ENCODE data around the gene RHEBL1. TPM values are rescaled to one million over a fixed set of nuclear protein-coding genes. Genes with fewer than 3 reads are reported as not detected.

Gene RHEBL1
- total and polyA plus RNA-seq, 2 of the 8 experiments (the other 6 are each of a cell fraction or from before 2014, with no cell fraction given) = 7.5 to 9.4 TPM

GRCh38 chr12:49105504-49106084, 35.8 kb upstream of the RHEBL1 start:
- Histone ChIP-seq H3K9ac (replicated peaks in 1 of 4; ENCODE audit: extremely low read depth in 1 of 4, low read depth in 3 of 4, low read length in 3 of 4) (no peak overlapping the region), H3K79me1 (ENCODE audit: low read depth, low read length) (peaks cover 14% of the 10 kb centered on the region; the same call in 1 of the 2 replicates), H3K36me3 (ENCODE audit: control insufficient read depth in 2 of 4, insufficient read depth in 4 of 4, low read length in 3 of 4) (peaks cover 8 to 23% (median 15%) of the 10 kb centered on the region in 4 experiments; a peak in 7 of 8 replicates), H3K18ac (ENCODE audit: extremely low read depth, low read length) (no peak overlapping the region), H3K27ac (ENCODE audit: low read depth, low read length) (no peak overlapping the region), H3K4me3 (ENCODE audit: extremely low read depth in 1 of 4, insufficient read depth in 2 of 4, low read depth in 3 of 4, low read length in 4 of 4) (no peak overlapping the region), H2AK5ac (ENCODE audit: low read depth, low read length) (no peak overlapping the region), H4K8ac (ENCODE audit: extremely low read depth, insufficient read depth, low read length) (no peak overlapping the region), H2BK20ac (ENCODE audit: low read length) (no peak overlapping the region), H3K56ac (replicated peaks; ENCODE audit: insufficient read length, low read depth, low read length) (no peak overlapping the region), H4K5ac (ENCODE audit: insufficient read length, low read depth, low read length) (no peak overlapping the region), H4K91ac (replicated peaks; ENCODE audit: insufficient read length, low read length) (no peak overlapping the region), H3K4me2 (ENCODE audit: insufficient read depth in 1 of 2, low read depth in 2 of 2, low read length in 2 of 2) (no peak overlapping the region), H2BK15ac (ENCODE audit: low read length) (no peak overlapping the region), H3K4ac (replicated peaks; ENCODE audit: insufficient read length, low read depth, low read length) (no peak overlapping the region), H3K14ac (ENCODE audit: insufficient read length) (no peak overlapping the region), H4K20me1 (replicated peaks in 1 of 2; ENCODE audit: control insufficient read depth in 1 of 2, insufficient read depth in 2 of 2, low read length in 2 of 2) (peaks cover 3 to 20% of the 10 kb centered on the region in 2 experiments), H2BK5ac (ENCODE audit: low read depth, low read length) (no peak overlapping the region), H3K9me3 (ENCODE audit: insufficient read depth in 2 of 2, low read depth in 1 of 2, low read length in 1 of 2) (no peaks in the 10 kb centered on the region), H3K79me2 (ENCODE audit: control insufficient read depth in 1 of 2, insufficient read depth in 2 of 2, low read length in 2 of 2) (peaks cover 0 to 20% of the 10 kb centered on the region in 2 experiments; a peak in 2 of 4 replicates), H3K23ac (ENCODE audit: insufficient read length) (no peak overlapping the region), H3K4me1 (replicated peaks in 1 of 4; ENCODE audit: control insufficient read depth in 3 of 4, insufficient read depth in 4 of 4, low read length in 3 of 4) (peaks cover 0 to 7% (median 2%) of the 10 kb centered on the region in 4 experiments; a peak in 4 of 7 replicates), H2AFZ (ENCODE audit: low read length) (no peak overlapping the region), H3K27me3 (replicated peaks in 1 of 4; ENCODE audit: control insufficient read depth in 3 of 4, extremely low read depth in 1 of 4, insufficient read depth in 3 of 4, low read length in 3 of 4) (no peaks in the 10 kb centered on the region), H2BK12ac (ENCODE audit: low read depth, low read length) (no peak overlapping the region), H2BK120ac (replicated peaks; ENCODE audit: low read depth, low read length) (no peak overlapping the region), H3K23me2 (ENCODE audit: low read depth, low read length) (peaks cover 4% of the 10 kb centered on the region; the same call in 1 of the 2 replicates)
- WGBS, 2 experiments (ENCODE audit: extremely low coverage in 1 of 2, insufficient coverage in 1 of 2, insufficient read length in 1 of 2, insufficient replicate concordance in 2 of 2, low coverage in 1 of 2, low lambda C conversion rate in 2 of 2, missing lambda C conversion rate in 1 of 2) = 82% methylated on average over 9 of the region's 9 CpGs; no CpG with 5 or more reads in 1 of the 2 experiments
- ChIA-PET CTCF (ENCODE audit: partially characterized antibody) (interaction anchor here (0.6 to 16.2 kb wide), 12 partner anchors 10 to 183 kb away, joined by 3 to 235 read pairs (median 4); partner anchors contain the start of gene DHH), POLR2A (ENCODE audit: partially characterized antibody) (interaction anchor here (1.0 to 4.5 kb wide), 7 partner anchors 9 to 159 kb away, joined by 3 to 39 read pairs (median 5); partner anchors contain the start of genes DHH and TUBA1B)
- DNase-seq (ENCODE audit: low read depth in 1 of 2, low spot score in 2 of 2) (no peak), FAIRE-seq (no peak)
- TF ChIP-seq YY1 (IDR thresholded peaks at IDR 0.05; ENCODE audit: low read depth, low read length) (no peak), BRCA1 (IDR thresholded peaks at IDR 0.05; ENCODE audit: low read depth, low read length) (no peak), USF2 (IDR thresholded peaks at IDR 0.05; ENCODE audit: low read length) (no peak), RNF2 (IDR thresholded peaks at IDR 0.05; ENCODE audit: borderline replicate concordance, low read depth, low read length, missing control alignments, poor library complexity, severe bottlenecking) (no peak), SAP30 (IDR thresholded peaks at IDR 0.05; ENCODE audit: insufficient read depth, insufficient replicate concordance, low read length) (no peak), EP300 (IDR thresholded peaks at IDR 0.05; ENCODE audit: borderline replicate concordance in 1 of 2, low read depth in 2 of 2, low read length in 2 of 2) (no peak), CBX5 (IDR thresholded peaks at IDR 0.05; ENCODE audit: low read depth, low read length) (no peak), PHF8 (conservative IDR thresholded peaks at IDR 0.05; ENCODE audit: low read depth, low read length) (no peak), SIX5 (IDR thresholded peaks at IDR 0.05; ENCODE audit: low read depth, low read length) (no peak), RXRA (IDR thresholded peaks at IDR 0.05; ENCODE audit: insufficient read depth, low read depth, low read length) (no peak), BCL11A (IDR thresholded peaks at IDR 0.05; ENCODE audit: low read depth in 2 of 2, low read length in 2 of 2) (no peak)

Measured in H1 (cell line).